ENCODE measurements around the gene IGSF5.

The IGSF5 gene

DNA sequence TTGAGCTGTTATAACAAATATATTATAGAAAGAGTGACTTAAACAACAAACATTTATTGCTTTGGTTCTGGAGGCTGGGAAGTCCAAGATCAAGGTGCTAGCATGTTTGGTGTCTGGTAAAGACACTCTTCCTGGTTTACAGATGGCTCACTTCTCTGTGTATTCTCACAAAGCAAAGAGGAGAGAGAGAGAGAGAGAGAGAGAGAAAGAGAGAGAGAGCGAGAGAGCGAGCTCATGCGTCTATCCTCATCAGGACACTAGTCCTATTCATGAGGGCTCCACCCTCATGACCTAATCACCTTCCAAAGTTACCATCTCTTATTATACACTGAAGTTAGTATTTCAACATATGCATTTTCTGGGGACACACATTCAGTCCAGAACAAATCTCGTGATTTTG lies 89.6 kb downstream of the IGSF5 start:
- DNase-seq (ENCODE audit: low read depth), result no peak

- no peak for DNase-seq (ENCODE audit: low read depth)
Observed at GRCh38 chr21:39837861-39838359, 92.9 kb downstream of the IGSF5 start.

GRCh38 chr21:39840373-39841097 lies 95.6 kb downstream of the IGSF5 start:
- DNase-seq (ENCODE audit: low read depth), result no peak

DNA sequence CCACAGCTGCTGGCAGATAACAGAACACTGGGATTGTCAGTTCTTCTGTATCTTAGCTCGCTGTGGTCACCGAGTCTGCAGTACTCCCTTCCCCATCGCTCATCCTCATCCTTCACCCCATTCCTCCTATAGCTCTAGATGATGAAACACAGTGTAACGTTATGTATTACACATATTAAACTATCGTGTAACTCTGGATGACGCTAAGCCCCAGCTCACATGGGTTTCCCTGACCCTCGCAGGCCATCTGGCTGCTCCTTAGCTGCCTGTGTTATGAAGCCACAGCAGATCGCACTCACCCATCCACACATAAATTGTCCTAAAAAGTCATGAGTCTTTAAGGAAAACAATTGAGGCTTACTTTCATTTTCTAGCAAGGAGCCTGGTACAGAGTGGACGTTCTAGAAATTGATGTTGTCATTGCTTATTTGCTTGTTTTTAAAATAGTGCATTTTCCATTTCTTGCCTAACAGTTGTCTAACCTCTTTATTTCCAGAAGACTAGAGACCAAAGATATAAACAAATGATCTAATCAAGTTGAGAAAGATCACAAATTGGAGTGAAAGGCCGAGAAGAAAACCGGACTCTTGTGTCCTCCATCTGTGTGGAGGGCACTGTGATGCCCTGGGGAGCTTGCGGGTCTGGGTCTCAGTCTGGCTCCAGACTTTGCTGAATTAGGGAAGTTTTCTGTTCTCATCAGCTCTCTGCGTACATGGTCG lies 97.9 kb downstream of the IGSF5 start:
- DNase-seq (ENCODE audit: low read depth), result no peak

- no peak for DNase-seq (ENCODE audit: low read depth)
Observed at GRCh38 chr21:39843483-39843882, 98.5 kb downstream of the IGSF5 start.

GRCh38 chr21:39843916-39844315 lies 98.9 kb downstream of the IGSF5 start:
- DNase-seq (ENCODE audit: low read depth), result no peak

DNA sequence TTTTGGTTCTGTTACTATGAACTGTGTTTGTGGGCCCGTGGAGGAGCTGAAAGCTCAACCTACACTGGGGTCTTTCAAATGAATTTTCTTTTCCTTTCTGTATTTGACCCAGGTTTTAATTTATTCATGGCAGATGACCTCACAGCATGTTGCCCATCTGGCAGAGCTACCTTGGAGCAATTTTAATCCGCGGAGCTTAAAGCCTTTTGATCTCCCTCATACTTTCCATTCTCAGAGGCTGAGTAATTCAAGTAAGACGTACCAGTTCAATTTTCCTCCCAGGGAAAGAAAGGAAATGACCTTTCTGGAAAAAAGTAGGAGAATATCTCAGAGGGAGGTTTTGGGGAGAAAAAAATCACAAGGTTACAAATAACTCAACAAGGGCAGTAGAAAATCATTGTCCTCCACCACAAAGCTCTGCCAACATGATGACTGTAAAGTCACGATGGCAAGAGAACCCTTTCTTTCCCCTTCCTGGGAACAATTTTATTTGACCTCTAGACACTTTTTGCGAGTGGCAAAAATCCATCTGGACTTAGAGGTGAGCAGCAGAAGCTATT lies 100.7 kb downstream of the IGSF5 start:
- DNase-seq (ENCODE audit: low read depth), result no peak

DNA sequence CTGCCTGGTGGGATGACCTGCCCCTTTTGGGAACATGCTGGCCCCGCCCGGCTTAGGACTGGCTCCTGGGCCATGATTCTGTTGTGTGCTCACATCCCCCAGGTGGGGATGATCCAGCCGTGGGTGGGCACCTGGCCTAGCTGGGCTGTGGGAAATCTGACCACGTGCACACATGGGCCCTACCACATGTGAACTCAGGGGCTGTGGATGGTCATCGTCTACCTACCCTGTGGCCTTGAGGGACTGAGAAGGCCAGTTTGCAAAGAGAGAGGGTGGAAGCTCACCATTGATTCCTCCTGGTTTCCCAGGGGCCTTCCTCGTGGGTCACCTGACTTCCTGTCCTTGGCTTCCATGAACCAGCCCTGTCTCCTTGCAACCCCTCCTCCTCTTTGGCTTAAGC lies 102.9 kb downstream of the IGSF5 start:
- DNase-seq (ENCODE audit: low read depth), result no peak

- DNase-seq (ENCODE audit: low read depth), result no peak
Observed at GRCh38 chr21:39849014-39849655, 104.2 kb downstream of the IGSF5 start.

GRCh38 chr21:39850333-39850732 lies 105.3 kb downstream of the IGSF5 start:
- no peak for DNase-seq (ENCODE audit: low read depth)

- no peak for DNase-seq (ENCODE audit: low read depth)
Observed at GRCh38 chr21:39851002-39851618, 106.1 kb downstream of the IGSF5 start.

All from stromal cell of bone marrow (primary cell).